HepG2 (cell line): ENCODE data around the gene HPCAL1. TPM values are rescaled to one million over a fixed set of nuclear protein-coding genes. Genes with fewer than 3 reads are reported as not detected.
A peak's percentile ranks its signal among the peaks of the same experiment; 100 is the strongest.

Experiments
- ATF4 ChIP-seq, 2 experiments: fragments of 450-650 bp in 1 of 2; sonication (generic) in 1 of 2; formaldehyde crosslinking; IDR thresholded peaks; 2 replicates each; pipeline versions ENCODE4 v1.5.0 to v1.8.0; 2020 to 2022; ENCODE audit warnings: mild to moderate bottlenecking in 1 of 2, missing genetic modification reagents in 1 of 2
- ETV5 ChIP-seq: IDR thresholded peaks from 2 replicates; pipeline ENCODE4 v1.6.1; 2018; ENCODE audit warnings: missing biosample characterization, missing genetic modification reagents, inconsistent platforms, borderline replicate concordance
- FOSL1 ChIP-seq: sonication (generic); formaldehyde crosslinking; IDR thresholded peaks from 2 replicates; pipeline ENCODE4 v1.9.0; 2021; ENCODE audit warnings: missing genetic modification reagents, borderline replicate concordance
- FOXC1 ChIP-seq: sonication (generic); formaldehyde crosslinking; IDR thresholded peaks from 2 replicates; pipeline ENCODE4 v1.8.0; 2022; ENCODE audit warnings: mild to moderate bottlenecking, missing genetic modification reagents, borderline replicate concordance
- GPBP1L1 ChIP-seq: sonication (generic); formaldehyde crosslinking; IDR thresholded peaks from 2 replicates; pipeline ENCODE4 v1.5.0; 2020; ENCODE audit warnings: mild to moderate bottlenecking, missing genetic modification reagents
- HES4 ChIP-seq: sonication (generic); formaldehyde crosslinking; IDR thresholded peaks from 2 replicates; pipeline ENCODE4 v1.9.0; 2021; ENCODE audit warnings: mild to moderate bottlenecking, missing genetic modification reagents, borderline replicate concordance
- HNF4G ChIP-seq, 2 experiments: sonication (generic) in 1 of 2; formaldehyde crosslinking in 1 of 2; IDR thresholded peaks; 2 replicates each; pipeline versions ENCODE4 v1.4.0 to v1.6.1; 2011 to 2020; ENCODE audit warnings: borderline replicate concordance in 2 of 2, low read depth in 2 of 2, mild to moderate bottlenecking in 2 of 2, low read length in 1 of 2, missing genetic modification reagents in 1 of 2, moderate library complexity in 1 of 2
- KAT2B ChIP-seq: fragments of 150-350 bp; IDR thresholded peaks from 2 replicates; pipeline ENCODE4 v1.6.1; 2014; ENCODE audit warnings: low read depth, low read length, borderline replicate concordance
- KDM6A ChIP-seq: IDR thresholded peaks from 2 replicates; pipeline ENCODE4 v1.6.1; 2016; ENCODE audit warnings: low read depth
- KLF16 ChIP-seq, 2 experiments: sonication (generic) in 1 of 2; formaldehyde crosslinking in 1 of 2; IDR thresholded peaks; 2 replicates each; pipeline versions ENCODE4 v1.6.1 to v1.8.0; 2016 to 2023; ENCODE audit warnings: missing genetic modification reagents in 2 of 2, missing compliant biosample characterization in 1 of 2
- KLF6 ChIP-seq: IDR thresholded peaks from 2 replicates; pipeline ENCODE4 v1.8.0; 2016; ENCODE audit warnings: missing biosample characterization, missing genetic modification reagents
- MTA3 ChIP-seq: sonication (generic); formaldehyde crosslinking; IDR thresholded peaks from 2 replicates; pipeline ENCODE4 v1.4.0; 2020; ENCODE audit warnings: missing genetic modification reagents
- MXI1 ChIP-seq: IDR thresholded peaks from 3 replicates; pipeline ENCODE4 v1.6.1; 2012; ENCODE audit warnings: low read depth, low read length, inconsistent platforms, borderline replicate concordance
- RBM22 ChIP-seq: fragments of 200-400 bp; formaldehyde crosslinking; optimal IDR thresholded peaks from 2 replicates; pipeline ENCODE3; 2017; ENCODE audit warnings: mild to moderate bottlenecking, low read length, moderate library complexity
- SALL1 ChIP-seq: sonication (generic); formaldehyde crosslinking; IDR thresholded peaks from 2 replicates; pipeline ENCODE4 v1.8.0; 2022; ENCODE audit warnings: mild to moderate bottlenecking, missing genetic modification reagents
- SMAD9 ChIP-seq: sonication (generic); formaldehyde crosslinking; IDR thresholded peaks from 2 replicates; pipeline ENCODE4 v1.5.1; 2020; ENCODE audit warnings: mild to moderate bottlenecking, missing genetic modification reagents
- SRF ChIP-seq: IDR thresholded peaks from 2 replicates; pipeline ENCODE4 v1.6.1; 2011; ENCODE audit warnings: mild to moderate bottlenecking, low read depth, low read length, moderate library complexity
- SUZ12 ChIP-seq: fragments of 150-350 bp; IDR thresholded peaks from 2 replicates; pipeline ENCODE4 v1.6.1; 2014; ENCODE audit warnings: low read depth, low read length
- XBP1 ChIP-seq: sonication (generic); formaldehyde crosslinking; IDR thresholded peaks from 2 replicates; pipeline ENCODE4 v1.5.0; 2020; ENCODE audit warnings: missing genetic modification reagents
- ZNF282 ChIP-seq: fragments of 450-650 bp; IDR thresholded peaks from 2 replicates; pipeline ENCODE4 v1.6.1; 2018; ENCODE audit not compliant: partially characterized antibody
- ZNF333 ChIP-seq: sonication (generic); formaldehyde crosslinking; IDR thresholded peaks from 2 replicates; pipeline ENCODE4 v1.4.0; 2020; ENCODE audit warnings: mild to moderate bottlenecking, missing genetic modification reagents, borderline replicate concordance
- ZNF44 ChIP-seq: sonication (generic); formaldehyde crosslinking; IDR thresholded peaks from 2 replicates; pipeline ENCODE4 v1.5.1; 2020; ENCODE audit warnings: mild to moderate bottlenecking, missing genetic modification reagents
- ZNF691 ChIP-seq: sonication (generic); formaldehyde crosslinking; IDR thresholded peaks from 2 replicates; pipeline ENCODE4 v1.4.0; 2020; ENCODE audit warnings: missing genetic modification reagents, low read depth, mild to moderate bottlenecking, borderline replicate concordance
- ZNF816 ChIP-seq: sonication (generic); formaldehyde crosslinking; IDR thresholded peaks from 2 replicates; pipeline ENCODE4 v1.8.0; 2022; ENCODE audit warnings: missing genetic modification reagents, mild to moderate bottlenecking, borderline replicate concordance
- ZSCAN5A ChIP-seq: sonication (generic); formaldehyde crosslinking; IDR thresholded peaks from 2 replicates; pipeline ENCODE4 v1.8.0; 2022; ENCODE audit warnings: mild to moderate bottlenecking, missing genetic modification reagents, borderline replicate concordance
- polyA plus RNA-seq, 8 experiments: library from polyadenylated mRNA; depleted of rRNA in 3 of 8; stranded (reverse) in 7 of 8; unstranded in 1 of 8; fragments of >200 nt; fragmentation: Illumina TruSeq in 4 of 8; extraction: Trizol in 4 of 8; gene quantifications; 2 replicates each; pipeline versions ENCODE4 v1.2.1 to v1.2.3, GENCODE V29; 2011 to 2016; ENCODE audit warnings: low read depth in 4 of 8, missing spikeins in 1 of 8, mixed read lengths in 1 of 8; ENCODE audit not compliant: insufficient read depth in 1 of 8
- total RNA-seq, 5 experiments: library from RNA; depleted of rRNA; stranded (reverse); fragments of >200 nt; fragmentation: Illumina TruSeq; extraction: Trizol; gene quantifications; 2 replicates each; pipeline ENCODE4 v1.2.3, GENCODE V29; 2016; ENCODE audit warnings: low read depth in 1 of 5

HPCAL1 gene
- total and polyA plus RNA-seq, 2 of the 13 experiments (the other 11 are each of a cell fraction or from before 2014, with no cell fraction given) = 29.5 to 29.9 TPM

- TF ChIP-seq ZNF691 (CRISPR knock-in tag) = peak; percentile 80
- TF ChIP-seq HES4 (CRISPR knock-in tag) = 0 out of 2 replicates have a peak, but pooled peaks have one; percentile 57
- peak; percentile 67; the same call in 1 of the 3 replicates for TF ChIP-seq MXI1
- TF ChIP-seq ZNF44 = 0 out of 2 replicates have a peak, but pooled peaks have one; percentile 49
- TF ChIP-seq ZSCAN5A (CRISPR knock-in tag) = peak; percentile 28; the same call in 1 of the 2 replicates
- no peak for TF ChIP-seq RBM22
- no peak; the same call in 1 of the 2 replicates for TF ChIP-seq ZNF816 (CRISPR knock-in tag)
- no peak for TF ChIP-seq XBP1 (CRISPR knock-in tag)
- peak in 1 of 2 experiments; percentile 97; a peak in 2 of 4 replicates for TF ChIP-seq ATF4 (CRISPR knock-in tag; IDR thresholded peaks at IDR 0.05)
- TF ChIP-seq SUZ12 = no peak
- TF ChIP-seq ETV5 = peak; percentile 99
- peak; percentile 70; the same call in 1 of the 2 replicates for TF ChIP-seq KDM6A (CRISPR knock-in tag)
- TF ChIP-seq FOSL1 (CRISPR knock-in tag) = no peak
- TF ChIP-seq GPBP1L1 (CRISPR knock-in tag) = no peak
- TF ChIP-seq SRF = no peak
- peak in 1 of 2 experiments; percentile 98; a peak in 2 of 4 replicates for TF ChIP-seq KLF16 (CRISPR knock-in tag; IDR thresholded peaks at IDR 0.05)
- peak; percentile 91 for TF ChIP-seq HNF4G (IDR thresholded peaks at IDR 0.05; ENCODE audit: borderline replicate concordance, low read depth, low read length)
- TF ChIP-seq HNF4G (CRISPR knock-in tag; IDR thresholded peaks at IDR 0.05; ENCODE audit: borderline replicate concordance, low read depth) = peak; percentile 66; the same call in 1 of the 2 replicates
- TF ChIP-seq KLF6 (CRISPR knock-in tag) = peak; percentile 99
- peak; percentile 94 for TF ChIP-seq SALL1 (CRISPR knock-in tag)
- no peak for TF ChIP-seq MTA3 (CRISPR knock-in tag)
- peak; percentile 47; the same call in 1 of the 2 replicates for TF ChIP-seq SMAD9 (CRISPR knock-in tag)
- 0 out of 2 replicates have a peak, but pooled peaks have one; percentile 43 for TF ChIP-seq ZNF333 (CRISPR knock-in tag)
- no peak for TF ChIP-seq ZNF282
- no peak for TF ChIP-seq KAT2B
- TF ChIP-seq FOXC1 (CRISPR knock-in tag) = peak; percentile 71
Observed at GRCh38 chr2:10449838-10450691, 147.4 kb downstream of the HPCAL1 start (continued).
